Anterior cingulate cortex (tissue), 58 donors: ENCODE data around the gene BAIAP2L1.

ENCODE experiments used
- DNase-seq, 58 donors: peaks; one replicate each; lab custom pipeline; 2025; lab: John Stamatoyannopoulos, UW

BAIAP2L1 gene

GRCh38 chr7:98282703-98283102 lies 118.2 kb downstream of the BAIAP2L1 start:
- peak in 1 of 58 donors; percentile 23 for DNase-seq

DNA sequence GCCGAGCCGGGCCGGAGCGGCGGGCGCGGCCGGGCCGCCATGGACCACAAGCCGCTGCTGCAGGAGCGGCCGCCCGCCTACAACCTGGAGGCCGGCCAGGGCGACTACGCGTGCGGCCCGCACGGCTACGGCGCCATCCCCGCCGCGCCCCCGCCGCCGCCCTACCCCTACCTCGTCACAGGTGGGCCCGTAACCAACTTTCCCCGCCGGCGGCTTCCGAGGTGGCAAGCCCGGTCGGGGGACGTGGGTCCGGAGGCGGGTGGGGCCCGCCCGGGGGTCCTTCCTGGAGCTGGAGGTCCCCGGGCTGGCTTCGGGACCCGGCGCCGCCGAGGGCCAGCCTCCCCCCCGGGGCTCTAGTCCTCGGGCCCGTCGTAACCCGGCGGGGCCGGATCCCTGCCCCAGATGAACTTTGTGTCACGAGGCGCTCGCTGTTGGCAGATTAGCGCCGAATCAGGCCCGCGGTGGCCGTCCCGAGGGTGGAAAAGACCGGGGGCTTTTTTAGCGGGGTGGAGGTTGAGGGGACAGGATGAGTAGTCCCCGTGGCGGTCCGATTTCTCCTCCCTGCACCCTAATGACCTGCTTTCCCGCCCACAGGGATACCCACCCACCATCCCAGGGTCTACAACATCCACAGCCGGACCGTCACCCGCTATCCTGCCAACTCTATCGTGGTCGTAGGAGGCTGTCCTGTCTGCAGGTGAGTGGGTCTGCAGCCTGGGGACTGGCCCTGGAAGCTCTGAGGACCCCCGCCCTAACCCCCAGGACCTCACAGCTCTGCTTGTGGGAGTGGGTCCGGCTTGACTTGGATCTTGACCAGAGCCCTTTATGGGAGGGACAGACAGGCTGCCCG lies 118.9 kb downstream of the BAIAP2L1 start:
- peak in 24 of 58 donors; percentile 24 to 82 (median 52) for DNase-seq

DNA sequence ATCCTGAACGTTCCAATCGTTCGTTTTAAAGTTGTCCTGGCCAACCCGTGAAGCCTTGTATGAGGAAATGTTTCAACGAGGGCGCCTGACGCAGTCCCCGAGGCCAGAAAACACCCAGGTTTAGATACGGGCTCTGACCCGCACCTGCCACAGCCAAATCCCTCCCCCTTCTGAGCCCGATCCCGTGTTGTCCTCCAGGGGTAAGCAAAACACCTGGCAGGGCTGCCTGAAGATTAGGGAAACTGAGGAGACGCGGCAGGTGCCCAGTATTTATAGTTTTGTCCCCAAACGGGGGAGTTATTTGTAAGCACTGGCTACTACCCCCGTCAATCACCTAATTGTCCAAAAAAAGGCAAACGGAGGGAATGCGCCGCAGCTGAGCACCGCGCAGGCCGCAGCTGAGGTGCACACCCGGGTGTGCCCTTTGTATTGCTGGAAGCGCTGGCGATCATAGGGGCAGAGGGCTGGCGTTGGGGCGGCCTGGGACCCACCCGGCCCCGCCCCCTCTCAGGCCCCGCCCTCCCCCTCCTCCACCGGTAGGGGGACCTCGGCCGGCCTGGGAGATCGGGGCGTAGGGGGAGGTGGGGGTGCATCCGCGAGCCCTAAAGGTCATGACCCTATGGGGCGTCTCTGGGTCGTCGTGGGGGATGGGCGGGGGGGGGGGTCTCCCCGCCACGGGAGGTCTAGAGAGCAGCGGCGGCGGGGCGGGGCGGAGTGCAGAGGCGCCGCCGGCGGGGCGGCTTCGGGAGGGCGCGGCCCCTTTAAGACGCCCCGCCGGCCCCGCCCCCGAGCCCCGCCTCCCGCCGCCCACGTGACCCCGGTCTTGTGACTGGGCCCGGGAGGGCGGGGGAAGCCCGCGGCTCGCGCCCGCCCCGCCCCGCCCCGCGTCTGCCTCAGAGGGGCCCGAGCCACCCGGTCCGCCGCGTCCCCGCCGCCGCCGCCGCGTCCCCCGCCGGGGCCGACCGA lies 119.8 kb downstream of the BAIAP2L1 start, which contains the start of gene BRI3:
Gene BRI3 (plus strand): TSS at position 896 of the 966 bp plus-strand sequence. CDS start 110 bp downstream, outside the sequence.
- DNase-seq, result peak; percentile 18 to 98 (median 87)

GRCh38 chr7:98280296-98280695 lies 120.6 kb downstream of the BAIAP2L1 start:
- no peak for DNase-seq

- no peak for DNase-seq
These were observed 122.0 kb downstream of the BAIAP2L1 start for GRCh38 chr7:98278936-98279335.

GRCh38 chr7:98278408-98278807 lies 122.5 kb downstream of the BAIAP2L1 start:
- DNase-seq, result no peak

DNA sequence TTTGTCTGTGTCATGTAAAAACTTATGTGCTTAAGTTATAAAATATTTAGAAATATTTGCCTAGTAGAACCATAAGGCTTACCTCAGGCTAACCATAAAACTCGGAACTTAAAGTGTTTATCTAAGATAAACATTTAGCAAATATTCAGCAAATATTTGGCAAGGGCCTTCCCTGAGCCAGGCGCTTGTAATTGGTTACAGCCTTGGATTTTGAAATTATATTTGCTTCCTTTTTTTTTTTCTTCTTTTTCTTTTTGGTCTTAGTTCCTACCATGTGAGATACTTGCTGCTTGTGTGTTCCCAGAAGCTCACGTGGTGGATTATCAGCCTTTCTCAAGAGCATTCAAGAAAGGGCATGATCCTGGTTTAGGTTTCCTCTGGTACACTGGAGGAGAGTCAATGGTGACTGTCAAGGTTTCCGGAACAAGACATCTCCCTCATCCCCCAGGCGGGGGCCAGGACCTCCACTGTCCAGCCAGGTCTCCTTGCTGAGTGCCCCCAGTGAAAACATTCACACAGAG lies 124.6 kb downstream of the BAIAP2L1 start:
- no peak for DNase-seq

- no peak for DNase-seq
These were observed 133.6 kb downstream of the BAIAP2L1 start for GRCh38 chr7:98267303-98267702.

DNA sequence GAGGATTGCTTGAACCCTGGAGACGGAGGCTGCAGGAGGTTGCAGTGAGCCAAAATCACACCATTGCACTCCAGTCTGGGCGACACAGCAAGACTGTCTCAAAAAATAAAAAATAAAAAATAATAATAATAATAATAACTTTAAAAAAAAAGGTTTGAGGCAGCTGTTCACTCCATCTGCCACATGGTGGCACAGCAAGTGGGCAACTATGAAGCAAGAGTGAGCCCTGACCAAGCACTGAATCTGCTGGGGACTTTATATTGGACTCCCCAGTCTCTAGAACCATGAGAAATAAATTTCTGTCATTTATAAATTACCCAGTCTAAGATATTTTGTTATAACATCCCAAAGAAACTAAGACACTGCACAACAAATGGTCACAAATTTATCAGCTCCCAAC lies 134.1 kb downstream of the BAIAP2L1 start:
- no peak for DNase-seq

GRCh38 chr7:98265841-98266271 lies 135.0 kb downstream of the BAIAP2L1 start:
- no peak for DNase-seq

DNA sequence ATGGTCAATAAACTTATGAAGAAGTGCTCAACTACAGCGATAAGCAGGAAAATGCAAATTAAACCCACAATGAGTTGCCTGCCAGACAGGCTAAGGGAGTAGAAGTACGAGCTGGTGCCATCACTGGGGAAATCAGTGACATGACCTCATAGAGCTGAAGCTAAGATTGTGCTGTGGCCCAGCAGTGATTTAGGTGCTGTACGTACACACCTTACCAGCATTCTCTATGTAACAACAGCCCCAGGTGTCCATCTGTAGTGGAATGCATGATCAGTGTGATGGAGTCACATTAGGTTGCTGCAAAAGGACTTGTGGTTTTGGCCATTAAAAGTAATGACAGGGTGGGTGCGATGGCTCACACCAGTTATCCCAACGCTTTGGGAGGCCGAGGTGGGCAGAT lies 143.2 kb downstream of the BAIAP2L1 start:
- DNase-seq, result no peak

- DNase-seq, result no peak
These were observed 144.5 kb downstream of the BAIAP2L1 start for GRCh38 chr7:98256431-98256830.

GRCh38 chr7:98254951-98255610 lies 145.8 kb downstream of the BAIAP2L1 start:
- no peak for DNase-seq

DNA sequence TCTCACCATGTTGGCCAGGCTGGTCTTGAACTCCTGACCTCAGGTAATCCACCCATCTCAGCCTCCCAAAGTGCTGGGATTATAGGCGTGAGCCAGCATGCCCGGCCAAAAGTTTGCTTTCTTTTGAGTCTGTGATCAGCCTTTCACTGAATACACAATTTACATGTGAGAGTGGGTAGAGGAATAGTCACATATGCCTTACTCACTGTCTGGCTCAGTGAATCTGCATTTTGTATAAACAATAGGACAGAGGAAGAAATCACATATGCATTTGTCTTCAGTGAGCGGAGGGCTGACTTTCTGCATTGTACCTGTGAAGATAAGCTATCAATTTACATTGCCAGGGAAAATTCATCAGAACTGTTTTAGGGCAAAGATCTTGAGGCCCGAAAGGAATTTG lies 146.4 kb downstream of the BAIAP2L1 start:
- no peak for DNase-seq

DNA sequence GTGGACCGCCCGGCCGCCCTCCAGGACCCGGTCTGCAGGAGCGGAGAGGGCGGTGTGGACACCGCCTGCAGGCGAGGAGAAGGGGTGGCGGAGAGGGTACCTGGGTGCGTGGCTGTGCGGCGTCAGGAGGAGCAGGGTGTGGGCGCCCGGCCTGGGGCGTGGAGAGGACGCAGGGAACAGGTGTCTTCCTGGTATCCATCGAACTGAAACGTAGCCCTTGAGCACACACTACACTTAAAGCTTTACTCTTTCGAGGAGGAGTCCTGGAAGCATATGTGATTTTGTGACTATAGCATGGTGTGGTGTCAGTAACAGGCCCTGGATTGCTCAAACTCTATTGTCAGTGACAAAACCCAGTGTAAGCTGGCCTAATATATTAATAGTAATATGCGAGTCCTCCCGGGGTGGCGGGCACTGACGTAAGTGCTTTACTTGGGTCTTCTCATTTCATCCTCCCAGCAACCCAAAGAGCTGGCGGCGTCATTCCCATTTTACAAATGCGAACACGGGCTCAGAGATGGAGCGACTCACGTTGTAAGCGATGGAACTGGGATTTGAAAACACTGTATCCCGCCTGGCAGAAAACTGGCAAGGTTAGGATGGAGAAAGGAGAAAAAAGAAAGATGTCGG lies 148.3 kb downstream of the BAIAP2L1 start:
- DNase-seq, result no peak

DNA sequence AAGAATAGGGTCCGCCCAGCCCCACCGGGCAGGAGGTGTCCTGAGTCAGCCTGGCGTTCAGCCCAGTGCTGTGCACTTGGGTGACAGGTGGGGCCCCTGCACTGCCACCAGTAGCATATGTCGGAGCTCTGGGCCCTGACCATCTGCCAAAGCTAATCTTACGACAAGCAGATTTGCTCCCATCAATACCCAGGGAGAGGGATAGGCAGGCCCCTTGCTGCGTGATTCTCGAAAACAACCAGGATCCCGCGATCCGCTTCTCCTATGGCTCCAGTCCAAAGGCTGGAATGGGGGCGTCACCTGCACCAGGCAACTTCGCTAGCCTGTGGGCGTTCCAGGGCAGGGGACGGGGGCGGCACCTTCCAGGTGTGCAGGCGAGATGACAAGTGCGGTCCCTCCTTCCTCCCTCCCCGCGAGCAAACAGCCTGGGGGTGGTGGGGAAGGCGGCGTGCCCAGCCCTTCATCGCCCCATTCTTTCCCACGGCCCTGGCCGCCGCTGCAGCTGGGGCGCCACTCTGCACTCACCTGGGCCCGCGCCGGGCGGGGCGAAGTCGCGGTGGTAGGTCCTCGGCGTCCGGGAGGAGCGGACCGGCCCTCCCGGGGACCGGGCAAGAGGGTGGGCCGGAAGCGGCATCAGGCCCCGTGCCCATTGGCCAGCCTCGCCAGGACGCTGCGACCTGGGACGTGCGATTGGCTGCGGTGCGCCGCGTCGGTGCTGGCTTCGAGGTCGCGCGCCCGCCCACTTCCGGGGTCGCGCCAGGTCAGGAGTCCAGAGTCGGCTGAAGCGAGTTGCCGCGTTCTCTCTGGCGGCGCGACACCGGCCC lies 149.1 kb downstream of the BAIAP2L1 start, which contains the start of gene TECPR1:
Gene TECPR1 (minus strand): TSS at position 632 of the 824 bp plus-strand sequence. CDS start 6,086 bp downstream, outside the sequence.
- peak; percentile 63 to 97 (median 91) for DNase-seq

GRCh38 chr7:98251231-98251600 lies 149.7 kb downstream of the BAIAP2L1 start:
- peak in 6 of 58 donors; percentile 6 to 33 (median 14) for DNase-seq

DNA sequence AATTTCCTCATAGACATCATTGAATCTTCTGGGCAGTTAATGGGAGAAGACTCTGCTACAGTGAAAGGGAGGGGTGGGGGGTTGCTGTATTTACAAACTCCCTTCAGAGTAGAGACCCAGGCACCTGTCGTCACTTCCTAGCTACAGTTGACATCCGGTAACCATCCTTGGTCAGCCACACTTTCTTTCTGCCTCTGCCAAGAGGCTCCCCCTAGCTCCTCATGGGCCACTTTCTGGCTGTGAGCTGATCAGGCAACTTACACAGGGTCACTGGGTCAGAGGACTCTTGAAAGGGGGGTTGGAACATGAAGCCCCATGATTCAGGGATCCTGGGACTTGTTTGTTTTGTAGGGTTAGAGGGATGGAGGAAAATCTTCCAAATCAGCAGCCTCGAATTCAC lies 150.1 kb downstream of the BAIAP2L1 start:
- no peak for DNase-seq

DNA sequence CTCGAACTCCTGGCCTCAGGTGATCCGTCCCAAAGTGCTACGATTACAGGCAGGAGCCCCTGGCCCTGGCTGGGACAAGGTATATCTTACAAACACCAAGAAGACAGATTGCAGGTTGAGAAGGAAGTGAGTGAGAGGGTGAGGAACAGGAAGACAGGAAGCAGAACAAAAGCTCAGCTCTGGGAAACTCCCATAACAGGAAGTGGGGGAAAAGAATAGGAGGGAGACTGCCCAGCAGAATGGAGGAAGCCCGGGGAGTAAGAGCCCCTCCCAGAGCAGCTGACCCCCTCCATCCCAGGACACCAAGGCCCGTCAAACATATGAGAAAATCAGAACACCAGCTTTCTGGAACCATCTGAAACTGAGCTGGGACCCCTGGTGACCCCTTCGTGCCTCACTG lies 151.8 kb downstream of the BAIAP2L1 start:
- no peak for DNase-seq
